Activated CD4-positive, CD25-positive, alpha-beta regulatory T cell treated with anti-CD3 and anti-CD28 coated beads, Interleukin-2, amount 50 U/mL, for 16 hours (primary cell): ENCODE data around the gene TCFL5.

Experiments used
- DNase-seq: peaks from one replicate; pipeline ENCODE4 v3.0.0-alpha.2; 2020; ENCODE audit warnings: low read depth, low spot score

The TCFL5 gene

DNA sequence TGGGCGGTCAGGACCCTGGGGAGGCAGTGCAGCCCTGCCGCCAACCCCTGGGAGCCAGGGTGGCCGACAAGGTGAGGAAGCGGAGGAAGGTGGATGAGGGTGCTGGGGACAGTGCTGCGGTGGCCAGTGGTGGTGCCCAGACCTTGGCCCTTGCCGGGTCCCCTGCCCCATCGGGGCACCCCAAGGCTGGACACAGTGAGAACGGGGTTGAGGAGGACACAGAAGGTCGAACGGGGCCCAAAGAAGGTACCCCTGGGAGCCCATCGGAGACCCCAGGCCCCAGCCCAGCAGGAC, 48.8 kb downstream of the TCFL5 start:
- no peak for DNase-seq

DNA sequence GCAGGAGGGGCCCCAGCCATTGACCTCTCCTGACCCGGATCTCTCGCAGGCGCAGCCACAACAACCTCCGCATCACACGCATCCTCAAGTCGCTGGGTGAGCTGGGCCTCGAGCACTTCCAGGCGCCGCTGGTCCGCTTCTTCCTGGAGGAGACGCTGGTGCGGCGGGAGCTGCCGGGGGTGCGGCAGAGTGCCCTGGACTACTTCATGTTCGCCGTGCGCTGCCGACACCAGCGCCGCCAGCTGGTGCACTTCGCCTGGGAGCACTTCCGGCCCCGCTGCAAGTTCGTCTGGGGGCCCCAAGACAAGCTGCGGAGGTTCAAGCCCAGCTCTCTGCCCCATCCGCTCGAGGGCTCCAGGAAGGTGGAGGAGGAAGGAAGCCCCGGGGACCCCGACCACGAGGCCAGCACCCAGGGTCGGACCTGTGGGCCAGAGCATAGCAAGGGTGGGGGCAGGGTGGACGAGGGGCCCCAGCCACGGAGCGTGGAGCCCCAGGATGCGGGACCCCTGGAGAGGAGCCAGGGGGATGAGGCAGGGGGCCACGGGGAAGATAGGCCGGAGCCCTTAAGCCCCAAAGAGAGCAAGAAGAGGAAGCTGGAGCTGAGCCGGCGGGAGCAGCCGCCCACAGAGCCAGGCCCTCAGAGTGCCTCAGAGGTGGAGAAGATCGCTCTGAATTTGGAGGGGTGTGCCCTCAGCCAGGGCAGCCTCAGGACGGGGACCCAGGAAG, 49.3 kb downstream of the TCFL5 start:
- DNase-seq, result no peak

DNA sequence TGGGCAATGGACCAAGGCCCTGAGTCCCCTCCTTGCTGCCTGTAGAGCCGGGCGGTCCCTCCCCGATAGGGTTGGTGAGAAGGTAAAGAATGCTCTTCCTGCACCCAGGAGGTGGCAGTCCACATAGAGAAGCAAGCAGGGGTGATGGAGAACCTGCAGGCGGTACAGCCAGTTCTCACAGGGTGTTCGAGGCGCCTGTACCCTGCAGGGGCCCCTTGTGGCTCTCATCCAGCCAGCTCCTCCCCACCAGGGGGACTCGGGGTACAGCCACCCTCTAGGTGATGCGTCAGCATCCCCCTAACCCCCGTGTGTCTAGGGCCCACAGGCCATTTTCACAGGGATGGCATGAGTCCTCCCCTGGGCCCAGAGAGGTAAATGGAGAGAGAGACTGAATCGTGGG, 49.9 kb downstream of the TCFL5 start:
- DNase-seq, result no peak

DNA sequence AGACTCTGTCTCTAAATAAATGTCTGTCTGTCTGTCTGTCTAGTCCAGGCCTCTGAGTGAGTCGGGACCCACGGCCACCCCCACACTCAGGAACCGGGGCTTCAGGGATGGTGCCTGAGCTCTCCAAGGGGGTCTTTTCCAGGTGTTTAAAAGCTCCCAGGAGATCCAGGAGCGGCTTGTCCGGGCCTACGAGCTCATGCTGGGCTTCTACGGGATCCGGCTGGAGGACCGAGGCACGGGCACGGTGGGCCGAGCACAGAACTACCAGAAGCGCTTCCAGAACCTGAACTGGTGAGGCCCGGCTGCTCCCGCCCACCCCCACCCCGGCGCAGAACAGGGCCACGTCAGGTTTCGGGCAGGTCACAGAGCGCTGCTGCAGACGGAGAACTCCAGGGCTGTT, 50.3 kb downstream of the TCFL5 start:
- no peak for DNase-seq

DNA sequence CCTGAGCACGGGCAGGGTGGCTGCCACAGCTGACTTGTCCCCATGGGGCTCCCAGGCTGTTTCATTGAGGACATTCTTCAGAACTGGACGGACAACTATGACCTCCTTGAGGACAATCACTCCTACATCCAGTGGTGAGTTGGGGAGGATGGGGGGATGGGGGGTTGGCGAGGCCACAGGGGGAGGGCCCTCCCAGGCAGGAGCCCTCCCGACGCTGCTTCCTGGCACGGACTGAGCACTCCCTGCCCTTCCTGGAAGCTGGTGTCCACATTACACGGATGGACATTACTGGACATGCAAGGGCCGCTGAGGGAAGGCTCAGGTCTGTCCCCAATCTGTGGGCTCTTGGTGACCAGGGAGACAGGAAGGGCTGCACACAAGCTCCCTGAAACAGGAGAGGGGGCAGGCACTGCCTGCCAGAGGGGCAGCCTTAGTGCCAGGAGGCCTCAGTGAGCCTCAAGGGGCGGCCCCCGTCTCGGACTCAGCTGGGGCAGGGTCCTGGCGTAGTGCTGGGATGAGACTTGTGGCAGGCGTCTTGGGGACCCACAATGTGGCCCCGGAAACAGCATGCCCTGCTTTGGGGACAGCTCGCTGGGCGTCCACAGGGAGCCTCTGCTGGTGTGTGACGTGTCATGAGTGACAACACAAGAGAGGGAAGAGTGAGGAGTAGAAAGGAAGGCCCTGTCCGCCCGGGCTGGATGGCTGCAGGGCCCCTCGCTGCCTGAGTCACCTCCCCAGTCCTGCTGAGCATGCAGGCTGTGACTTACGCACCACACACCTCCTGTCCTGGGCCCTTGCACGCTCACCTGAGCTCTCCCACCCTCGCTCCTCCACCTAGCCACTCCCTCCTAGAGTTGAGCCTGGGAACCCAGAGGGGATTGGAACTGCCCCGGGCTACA, 51.8 kb downstream of the TCFL5 start:
- no peak for DNase-seq

DNA sequence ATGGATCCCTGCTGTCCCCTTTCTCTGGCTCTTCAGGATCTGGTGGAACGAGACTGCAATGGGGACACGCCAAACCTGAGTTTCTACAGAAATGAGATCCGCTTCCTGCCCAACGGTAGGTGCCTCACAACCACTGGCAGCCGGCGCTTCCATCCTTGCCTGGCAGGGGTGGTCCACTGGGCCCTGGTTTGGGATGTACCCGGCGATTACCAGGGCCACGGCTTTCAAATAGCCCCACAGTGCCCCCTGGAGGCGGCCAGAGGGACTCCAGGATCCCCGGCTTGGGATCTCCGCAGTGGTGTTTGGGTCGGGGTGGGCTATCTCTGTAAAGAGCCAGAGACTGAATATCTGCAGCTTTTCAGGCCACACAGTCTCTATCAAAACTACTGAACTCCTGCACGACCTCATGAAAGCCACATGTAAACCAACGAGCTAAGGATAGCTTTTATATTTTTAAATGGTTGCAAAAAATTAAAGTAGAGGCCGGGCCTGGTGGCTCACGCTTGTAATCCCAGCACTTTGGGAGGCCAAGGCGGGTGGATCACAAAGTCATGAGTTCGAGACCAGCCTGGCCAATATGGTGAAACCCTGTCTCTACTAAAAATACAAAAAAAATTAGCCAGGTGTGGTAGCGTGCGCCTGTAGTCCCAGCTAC, 53.3 kb downstream of the TCFL5 start:
- peak; percentile 62 for DNase-seq

DNA sequence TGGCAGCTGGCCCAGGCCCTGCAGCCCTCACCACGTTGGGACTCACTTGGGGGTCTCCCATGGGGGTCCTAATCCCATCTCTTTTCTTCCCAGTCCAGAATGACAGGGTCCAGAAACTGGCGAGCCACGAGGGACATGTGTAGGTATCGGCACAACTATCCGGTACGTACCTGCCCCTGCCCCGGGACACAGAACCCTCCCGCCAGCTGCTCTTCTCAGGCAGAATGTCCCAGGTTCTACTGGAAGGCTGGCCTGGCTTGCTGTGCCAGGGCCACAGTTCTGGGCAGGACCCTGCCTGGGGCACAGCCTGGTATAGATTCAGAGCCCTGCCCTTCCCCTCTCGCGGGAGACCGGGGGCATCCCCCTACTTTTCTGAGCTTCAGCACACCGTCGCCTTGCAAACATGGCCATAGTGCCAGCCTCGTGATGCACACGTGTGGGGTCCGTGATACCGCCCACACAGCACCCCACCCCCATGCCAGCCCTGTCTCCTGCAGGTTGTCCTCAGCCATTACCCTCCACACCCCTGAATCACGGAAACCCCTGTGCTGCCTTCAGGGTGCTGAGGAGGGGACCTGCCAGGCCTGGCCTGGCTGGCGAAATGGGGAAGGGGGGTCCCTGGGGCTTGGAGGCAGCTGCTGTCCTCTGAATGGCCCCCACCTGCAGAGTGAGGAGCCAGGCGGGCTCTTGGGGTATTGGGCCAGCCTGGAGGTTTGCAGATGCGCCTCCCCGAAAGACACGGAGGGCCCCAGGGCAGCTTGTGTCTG, 54.0 kb downstream of the TCFL5 start:
- no peak for DNase-seq

DNA sequence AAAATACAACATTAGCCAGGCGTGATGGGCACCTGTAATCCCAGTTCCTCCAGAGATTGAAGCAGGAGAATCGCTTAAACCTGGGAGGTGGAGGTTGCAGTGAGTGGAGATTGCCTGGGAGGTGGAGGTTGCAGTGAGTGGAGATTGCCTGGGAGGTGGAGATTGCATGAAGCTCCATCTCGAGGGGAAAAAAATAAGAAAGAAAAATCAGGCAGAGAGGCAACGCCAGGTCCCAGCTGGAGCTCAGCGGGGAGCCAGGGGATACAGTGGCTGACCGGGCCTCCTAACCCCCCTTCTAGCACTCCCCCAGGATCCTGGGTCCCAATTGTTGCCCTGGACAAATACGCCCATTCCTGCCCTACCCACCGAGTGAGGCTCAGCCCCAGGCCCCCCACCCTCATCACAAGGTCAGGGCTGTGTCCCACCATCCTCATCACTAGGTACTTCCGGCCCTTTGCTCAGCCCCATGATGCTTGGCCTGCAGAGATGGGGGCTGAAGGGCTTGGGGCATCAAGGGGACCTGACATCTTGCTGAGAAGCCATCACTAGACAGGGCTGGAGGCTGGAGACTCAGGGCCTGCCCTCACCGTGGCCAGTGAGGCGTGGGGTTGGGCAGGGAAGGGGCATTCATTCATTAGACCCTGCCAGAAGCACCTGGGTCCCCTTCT, 55.1 kb downstream of the TCFL5 start:
- DNase-seq, result no peak

DNA sequence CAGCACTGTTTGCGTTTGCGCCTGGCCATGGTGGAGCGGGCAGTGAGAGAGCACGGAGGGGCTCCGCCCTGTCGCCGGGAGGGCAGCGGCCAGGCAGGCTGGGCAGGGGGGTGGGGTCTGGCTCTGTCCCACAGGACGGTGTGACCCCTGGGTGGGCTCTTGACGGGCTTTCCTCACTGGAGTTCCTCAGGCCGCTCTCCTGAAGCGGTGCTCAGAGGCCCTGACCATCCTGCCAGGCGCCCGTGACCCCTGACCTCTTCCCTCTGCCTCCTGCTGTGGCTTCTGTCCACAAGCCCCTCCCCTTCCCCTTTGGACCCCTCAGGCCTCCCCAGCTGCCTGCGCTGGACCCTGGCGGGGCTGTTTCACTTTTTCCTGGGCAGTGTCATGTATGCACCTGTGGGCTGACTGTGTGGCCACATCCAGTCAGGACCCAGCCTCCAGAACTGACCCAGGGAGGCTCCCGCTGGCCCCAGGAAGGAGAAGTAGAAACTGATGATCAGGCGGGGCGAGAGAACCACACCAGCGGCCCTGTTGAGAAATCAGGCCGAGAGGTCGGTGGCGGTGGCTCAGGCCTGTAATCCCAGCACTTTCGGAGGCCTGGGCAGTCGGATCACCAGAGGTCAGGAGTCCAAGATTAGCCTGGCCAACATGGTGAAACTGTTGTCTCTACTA, 55.8 kb downstream of the TCFL5 start:
- DNase-seq, result no peak

DNA sequence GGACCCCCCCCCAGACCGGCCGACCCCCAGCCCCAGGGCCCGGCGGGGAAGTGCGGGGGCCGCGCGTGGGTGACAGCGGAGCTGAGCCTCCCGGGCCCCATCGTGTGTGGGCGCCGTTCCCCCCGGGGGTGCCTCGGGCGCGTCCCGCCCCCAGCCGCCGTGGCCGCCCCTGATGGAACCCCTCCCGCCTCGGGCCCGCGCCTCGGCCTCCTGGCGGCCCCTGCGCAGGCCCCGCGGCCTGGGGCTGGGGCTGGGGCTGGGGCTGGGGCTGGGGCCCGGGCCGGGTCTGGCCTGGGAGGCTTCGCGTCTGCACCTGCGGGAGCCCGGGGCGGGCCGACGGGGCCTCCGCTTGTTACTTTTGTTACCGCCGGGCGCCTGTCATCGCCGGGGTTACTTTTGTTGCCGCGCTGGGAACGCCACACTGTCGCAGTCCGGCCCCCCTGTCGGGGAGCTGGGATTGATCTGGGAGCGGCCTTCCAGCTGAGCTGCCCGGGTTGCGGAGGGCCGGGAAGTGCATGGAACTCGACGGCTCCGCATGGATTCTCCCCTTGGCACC, 56.4 kb downstream of the TCFL5 start:
- no peak for DNase-seq

DNA sequence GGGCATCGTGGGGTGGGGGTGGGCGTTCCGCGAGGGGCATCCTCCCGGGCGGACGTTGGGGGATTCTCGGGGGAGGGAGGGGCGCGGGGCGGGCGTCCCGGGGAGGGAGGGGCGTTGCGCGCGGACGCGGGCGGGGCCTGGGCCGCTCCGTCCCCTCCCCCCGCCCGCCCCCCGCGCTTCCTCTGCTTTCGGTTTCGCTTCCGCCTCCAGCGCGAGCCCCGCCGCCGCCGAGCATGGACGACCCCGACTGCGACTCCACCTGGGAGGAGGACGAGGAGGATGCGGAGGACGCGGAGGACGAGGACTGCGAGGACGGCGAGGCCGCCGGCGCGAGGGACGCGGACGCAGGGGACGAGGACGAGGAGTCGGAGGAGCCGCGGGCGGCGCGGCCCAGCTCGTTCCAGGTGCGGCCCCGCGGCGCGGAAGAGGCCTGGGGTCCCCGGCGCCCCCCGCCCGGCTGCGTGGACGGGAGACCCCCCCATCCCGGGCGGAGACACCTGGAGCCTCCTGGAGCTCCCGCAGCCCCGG, 56.9 kb downstream of the TCFL5 start, which contains the start of gene OGFR:
Gene OGFR (plus strand): TSS at position 209 of the 528 bp plus-strand sequence. CDS start 25 bp downstream, at position 234.
- peak; percentile 45 for DNase-seq

DNA sequence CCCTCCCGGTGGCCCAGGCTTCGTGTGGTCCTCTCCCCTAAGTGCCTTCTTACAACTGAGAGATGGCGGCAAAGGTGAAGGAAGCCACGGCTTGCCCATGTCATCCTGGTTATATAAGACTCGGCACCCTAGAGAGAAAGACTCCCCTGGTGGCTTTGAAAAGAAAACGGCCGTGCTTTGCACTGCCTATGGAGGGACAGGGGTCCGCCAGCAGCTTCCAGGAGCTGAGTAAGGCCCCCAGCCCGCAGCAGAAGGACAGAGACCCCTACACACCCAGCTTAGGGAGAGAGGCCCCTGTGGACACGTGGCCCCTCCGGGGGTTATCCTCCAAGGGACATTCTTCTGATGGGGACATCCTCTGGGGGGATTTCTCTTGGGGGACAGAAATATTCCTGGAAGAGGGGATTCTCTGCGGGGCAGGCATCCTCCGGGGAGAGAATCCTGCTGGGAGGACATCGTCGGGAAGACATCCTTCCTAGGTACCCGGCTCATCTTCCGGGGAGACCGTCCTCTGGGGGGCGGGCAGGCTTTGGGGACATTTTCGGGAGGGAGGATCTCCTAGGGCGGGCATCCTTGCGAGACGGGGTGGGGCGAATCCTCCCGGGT, 57.5 kb downstream of the TCFL5 start:
- no peak for DNase-seq

DNA sequence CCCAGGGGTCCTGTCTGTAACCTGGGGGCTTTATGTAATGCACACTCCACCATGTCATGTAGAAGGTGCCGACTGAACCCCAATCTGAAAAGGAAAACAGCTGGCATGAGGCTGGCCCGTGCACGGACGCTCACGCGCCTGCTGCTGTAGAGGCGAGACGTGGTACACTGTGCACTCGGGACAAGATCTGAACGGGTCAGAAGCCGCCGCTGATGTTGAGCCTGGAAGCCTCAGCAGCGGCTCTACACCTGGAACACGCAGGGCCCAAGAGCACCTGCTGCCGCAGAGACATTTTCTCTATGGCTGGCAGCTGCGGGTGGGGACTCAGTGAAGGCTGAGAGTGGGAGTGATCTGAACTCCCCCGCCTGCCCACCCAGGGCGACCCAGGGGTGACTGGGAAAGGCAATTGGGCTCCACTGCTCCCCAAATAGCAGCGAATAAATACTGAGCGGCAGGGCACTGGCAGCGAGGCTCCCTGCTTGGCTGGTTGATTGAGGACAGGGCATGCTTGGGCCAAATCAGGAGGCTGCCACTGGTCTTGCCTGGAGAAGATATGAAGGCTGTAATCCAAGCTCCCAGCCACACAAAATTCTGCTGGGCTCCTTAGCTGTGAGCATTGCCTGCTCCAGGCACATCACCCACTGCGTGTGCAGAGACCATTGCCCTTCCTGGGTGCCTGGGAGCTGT, 59.5 kb downstream of the TCFL5 start:
- DNase-seq, result no peak

DNA sequence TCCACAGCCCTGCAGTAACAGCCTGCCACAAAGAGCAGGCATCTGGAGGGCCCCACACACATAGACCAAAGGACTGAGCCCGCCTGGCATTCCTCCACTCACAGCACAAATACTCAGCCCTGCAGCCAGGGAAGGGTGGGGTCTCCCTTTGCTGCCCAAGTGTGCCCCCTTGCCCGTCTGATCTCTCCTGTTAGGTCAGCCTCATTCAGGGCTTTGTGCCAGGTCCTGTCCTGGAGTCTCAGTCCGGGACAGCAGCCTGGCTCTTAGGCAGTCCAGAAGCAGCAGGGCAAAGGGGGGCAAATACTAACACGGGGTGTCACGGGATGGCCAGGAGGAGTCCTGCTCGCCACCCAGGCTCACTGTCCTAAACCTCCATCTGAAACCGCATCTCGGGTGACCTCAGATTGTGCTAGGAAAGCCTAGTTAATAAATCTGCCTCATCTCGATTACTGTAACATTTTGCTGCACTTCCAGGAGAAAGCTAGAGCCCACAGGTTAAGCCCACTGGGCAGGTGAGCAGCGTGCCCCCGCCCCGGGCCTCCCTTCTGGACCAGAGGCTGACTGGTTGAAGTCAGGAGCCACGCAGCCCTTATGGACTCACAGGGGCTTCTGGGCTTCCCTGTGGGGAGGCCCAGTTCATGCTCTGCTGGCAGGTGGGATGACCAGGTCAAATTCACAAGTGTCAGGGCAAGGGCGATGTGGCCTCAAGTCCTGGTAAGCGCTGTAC, 60.2 kb downstream of the TCFL5 start:
- DNase-seq, result no peak

DNA sequence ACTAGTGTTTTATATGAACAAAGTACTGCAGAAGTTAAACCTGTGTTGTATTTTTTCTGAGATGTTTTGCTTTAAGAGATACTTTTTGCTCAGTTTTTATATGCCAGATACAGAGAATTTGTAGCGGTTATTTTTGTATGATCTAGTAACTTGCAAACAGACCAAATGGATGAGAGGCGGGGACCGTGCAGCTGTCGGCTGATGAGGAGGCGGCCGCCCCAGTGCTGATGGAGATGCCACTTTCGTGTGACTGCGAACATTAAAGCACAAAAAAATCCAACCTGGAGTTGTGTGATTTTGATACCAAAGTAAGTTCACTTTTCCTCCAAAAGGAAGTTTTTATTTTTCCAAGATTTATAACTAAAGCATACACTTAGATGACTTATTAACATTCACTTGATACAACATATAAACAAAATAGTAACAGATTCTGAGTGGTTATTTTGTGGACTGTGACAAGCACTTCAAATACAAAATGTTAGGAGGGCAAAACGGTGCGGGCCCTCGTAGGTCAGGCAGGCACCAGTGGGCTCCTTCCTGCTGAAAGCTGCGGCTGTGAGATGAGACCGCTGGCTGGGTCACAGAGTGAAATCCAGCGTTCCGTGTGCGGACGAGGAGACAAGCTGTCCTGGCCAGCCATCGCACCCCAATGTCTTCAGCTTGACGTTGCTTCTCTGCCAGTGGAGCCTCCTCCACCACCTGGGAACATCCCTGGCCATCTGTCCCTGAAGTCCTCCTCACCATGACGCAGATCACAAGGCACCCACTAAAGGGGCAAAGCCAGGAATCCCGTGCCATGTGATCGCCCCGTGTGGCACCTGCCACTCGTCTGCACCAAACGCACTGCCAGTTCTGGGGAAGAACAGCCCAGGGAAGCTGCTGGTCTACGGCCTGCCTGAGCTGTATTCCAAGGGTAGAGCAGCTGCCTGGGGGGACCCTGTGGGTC, 61.0 kb downstream of the TCFL5 start:
- DNase-seq, result no peak

DNA sequence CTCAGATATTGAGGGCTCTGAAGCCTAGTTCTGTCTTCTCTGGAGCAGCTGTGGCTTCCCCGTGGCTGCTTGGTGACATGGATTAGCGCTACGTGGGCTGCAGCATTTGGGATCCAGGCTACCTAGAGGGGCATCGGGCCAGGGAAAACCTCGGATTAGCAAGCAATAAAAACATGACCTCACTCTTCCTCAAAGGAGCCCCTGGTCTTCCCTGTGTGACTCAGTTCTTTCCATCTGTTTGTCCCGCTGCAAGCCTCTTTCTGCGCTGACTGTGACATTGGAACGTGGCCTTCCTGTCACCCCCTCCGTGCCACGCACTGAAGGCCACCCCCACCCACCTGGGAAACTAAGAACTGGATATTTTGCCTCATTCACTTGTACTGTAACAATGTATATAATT, 61.7 kb downstream of the TCFL5 start:
- no peak for DNase-seq

DNA sequence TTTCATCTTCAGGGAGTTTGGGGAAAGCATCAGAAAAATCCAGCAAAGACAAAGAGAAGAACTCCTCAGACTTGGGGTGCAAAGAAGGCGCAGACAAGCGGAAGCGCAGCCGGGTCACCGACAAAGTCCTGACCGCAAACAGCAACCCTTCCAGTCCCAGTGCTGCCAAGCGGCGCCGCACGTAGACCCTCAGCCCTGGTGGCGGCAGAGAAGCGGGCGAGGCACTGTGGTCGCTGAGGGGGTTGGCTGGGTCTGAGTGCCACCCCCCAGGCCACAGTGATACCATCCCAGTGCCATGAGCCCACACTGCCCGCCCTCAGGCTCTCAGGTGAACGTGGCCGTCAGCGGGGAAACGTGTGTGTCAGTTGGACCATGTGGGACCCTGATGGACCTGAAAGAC, 62.2 kb downstream of the TCFL5 start:
- no peak for DNase-seq
